K562 treated with DMSO at 1 percent for 12 hours (cell line): Measurements from ENCODE around the gene TMEM255B. TPM values are rescaled to one million over a fixed set of nuclear protein-coding genes. Genes with fewer than 3 reads are reported as not detected.

Source experiments
- total RNA-seq: library from RNA; unstranded; fragments of 300-600 nt; gene quantifications from 2 replicates; pipeline ENCODE4 v1.2.3, GENCODE V29; 2022; ENCODE audit not compliant: insufficient read depth

Gene TMEM255B
- total RNA-seq = 1.7 and 1.8 TPM in 2 replicates

DNA sequence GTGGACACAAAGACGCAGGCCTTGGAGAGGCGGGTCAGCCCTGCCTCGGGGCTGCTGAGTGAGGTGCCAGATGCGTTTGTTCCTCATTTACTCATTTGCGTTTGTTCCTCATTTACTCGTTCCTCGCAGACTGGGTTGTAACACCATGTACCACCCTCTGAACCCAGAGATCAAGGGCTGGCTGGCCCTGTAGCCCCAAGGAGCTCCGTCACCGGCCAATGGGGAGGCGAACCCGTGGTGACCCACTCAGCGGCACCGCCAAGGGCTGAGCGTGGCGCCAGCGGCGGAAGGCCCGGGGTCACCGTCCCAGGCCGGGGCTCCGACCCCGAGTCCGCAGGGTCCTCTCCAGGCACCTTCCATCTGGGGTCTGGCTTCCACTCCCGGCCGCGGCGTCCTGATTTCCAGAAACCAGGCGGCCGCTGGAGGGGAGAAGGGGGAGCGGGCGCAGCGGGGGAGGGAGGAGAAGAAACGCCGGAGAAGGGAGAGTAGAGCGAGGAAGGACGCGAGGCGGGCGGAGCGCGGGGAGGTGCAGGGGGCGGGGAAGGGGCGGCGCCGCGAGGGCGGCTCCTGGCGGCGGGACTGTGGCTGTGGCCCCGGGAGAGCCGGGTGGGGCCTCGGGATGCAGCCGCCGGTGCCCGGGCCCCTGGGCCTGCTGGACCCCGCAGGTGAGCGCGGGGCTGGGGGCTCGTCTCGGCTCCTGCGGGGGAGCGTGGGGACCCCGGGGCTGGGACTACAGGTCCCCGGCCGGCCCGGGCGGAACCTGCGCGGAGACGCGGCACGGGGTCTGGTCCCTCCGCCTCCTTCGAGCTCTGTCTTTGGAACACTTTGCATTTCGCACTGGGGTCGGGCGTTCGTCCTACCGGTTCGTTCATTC is at the start of gene TMEM255B:
Gene TMEM255B (plus strand): TSS at position 576 of the 874 bp plus-strand sequence. CDS start 44 bp downstream, at position 620.

DNA sequence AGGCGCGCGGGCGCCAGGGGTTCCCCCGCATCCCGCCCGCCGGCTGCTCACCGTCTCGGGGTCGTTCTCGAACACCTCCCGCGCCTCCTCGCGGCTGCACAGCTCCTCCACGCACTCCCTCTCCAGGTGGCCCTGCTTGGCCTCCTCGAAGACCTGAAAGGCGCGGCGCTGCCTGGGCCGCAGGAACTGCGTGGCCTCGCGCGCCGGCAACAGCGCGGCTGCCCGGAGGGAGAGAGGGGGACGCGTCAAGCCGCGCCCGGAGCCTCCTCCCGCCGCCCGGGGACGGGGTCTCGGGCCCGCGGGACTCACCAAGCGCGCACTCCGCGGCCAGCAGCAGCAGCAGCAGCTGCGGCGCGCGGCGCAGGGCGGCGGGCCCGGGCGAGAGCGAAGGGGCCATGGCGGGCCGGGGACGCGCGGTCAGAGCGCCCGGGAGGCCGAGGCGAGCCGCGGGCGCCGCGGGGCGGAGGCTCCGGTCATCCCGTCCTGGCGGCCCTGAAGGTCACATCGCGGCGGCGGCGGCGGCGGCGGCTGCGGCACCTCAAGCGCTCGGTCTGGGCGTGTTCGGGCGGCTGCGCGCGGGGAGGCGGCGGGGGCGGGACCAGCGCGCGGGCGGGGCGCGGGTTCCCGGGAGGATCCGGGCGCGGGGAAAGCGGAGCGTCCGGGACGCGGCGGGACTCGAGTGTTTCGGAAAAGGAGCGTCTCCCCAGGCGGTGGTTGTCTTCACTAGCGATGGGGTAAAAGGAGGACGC is 104.7 kb downstream of the TMEM255B start, which contains the start of gene GAS6:
Gene GAS6 (minus strand): TSS at position 553 of the 749 bp plus-strand sequence. CDS start 156 bp downstream, at position 397.

Other genes with a start within 250 kb of the TMEM255B start
- 47.9 and 90.4 TPM in 2 replicates for gene TFDP1, start 174.5 kb upstream of the TMEM255B start, total RNA-seq
- gene ATP4B, start 101.0 kb upstream of the TMEM255B start, total RNA-seq = not detected in 2 replicates
- gene GRK1, start 92.0 kb upstream of the TMEM255B start, total RNA-seq = not detected in 2 replicates
- 29.4 and 29.8 TPM in 2 replicates for gene GAS6, start 104.8 kb downstream of the TMEM255B start, total RNA-seq
- gene C13orf46, start 214.8 kb downstream of the TMEM255B start, total RNA-seq = 0.31 TPM in 1 of 2 replicates, not detected in the other